Endometrial microvascular endothelial cells (primary cell): ENCODE data around the gene COL23A1. TPM values are rescaled to one million over a fixed set of nuclear protein-coding genes. Genes with fewer than 3 reads are reported as not detected.

ENCODE experiments used
- in situ Hi-C: cut with HindIII; loops from 2 replicates; pipeline ENCODE4 v1.10.0; 2017; ENCODE audit warnings: low sequenced_read_pairs, low pct_unique_long_range_greater_than_20kb; ENCODE audit errors: inconsistent ontology term
- total RNA-seq: library from RNA; depleted of rRNA; stranded (reverse); fragments of >200 nt; gene quantifications from one replicate; pipeline ENCODE4 v1.2.3, GENCODE V29; 2015; ENCODE audit errors: inconsistent ontology term

Gene COL23A1
- total RNA-seq, 1 donor from 2014 or later, result not detected

GRCh38 chr5:178434016-178434761, 156.0 kb downstream of the COL23A1 start:
- in situ Hi-C loops, result no loop called here

DNA sequence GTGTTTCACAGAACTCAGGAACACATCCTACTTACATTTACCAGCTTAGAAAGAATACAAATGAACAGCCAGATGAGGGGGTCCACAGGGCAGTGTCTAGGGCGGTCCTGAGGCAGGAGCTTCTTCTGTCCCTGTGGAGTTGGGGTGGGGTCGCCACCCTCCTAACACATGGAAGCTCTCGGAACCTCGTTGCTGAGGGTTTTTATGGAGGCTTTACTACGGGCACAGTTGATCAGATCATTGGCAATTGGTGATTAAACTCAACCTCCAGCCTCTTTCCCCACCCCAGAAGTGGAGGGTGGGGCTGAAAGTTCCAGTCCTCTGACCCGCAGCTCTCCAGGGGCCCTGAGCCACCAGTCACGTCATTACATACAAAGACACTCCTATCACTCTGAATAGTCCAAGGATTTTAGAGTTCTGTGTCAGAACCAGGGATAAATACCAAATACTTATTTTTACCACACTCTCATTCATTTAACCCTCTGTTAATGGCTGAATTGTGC, 156.9 kb downstream of the COL23A1 start:
- in situ Hi-C loops, result no loop called here

DNA sequence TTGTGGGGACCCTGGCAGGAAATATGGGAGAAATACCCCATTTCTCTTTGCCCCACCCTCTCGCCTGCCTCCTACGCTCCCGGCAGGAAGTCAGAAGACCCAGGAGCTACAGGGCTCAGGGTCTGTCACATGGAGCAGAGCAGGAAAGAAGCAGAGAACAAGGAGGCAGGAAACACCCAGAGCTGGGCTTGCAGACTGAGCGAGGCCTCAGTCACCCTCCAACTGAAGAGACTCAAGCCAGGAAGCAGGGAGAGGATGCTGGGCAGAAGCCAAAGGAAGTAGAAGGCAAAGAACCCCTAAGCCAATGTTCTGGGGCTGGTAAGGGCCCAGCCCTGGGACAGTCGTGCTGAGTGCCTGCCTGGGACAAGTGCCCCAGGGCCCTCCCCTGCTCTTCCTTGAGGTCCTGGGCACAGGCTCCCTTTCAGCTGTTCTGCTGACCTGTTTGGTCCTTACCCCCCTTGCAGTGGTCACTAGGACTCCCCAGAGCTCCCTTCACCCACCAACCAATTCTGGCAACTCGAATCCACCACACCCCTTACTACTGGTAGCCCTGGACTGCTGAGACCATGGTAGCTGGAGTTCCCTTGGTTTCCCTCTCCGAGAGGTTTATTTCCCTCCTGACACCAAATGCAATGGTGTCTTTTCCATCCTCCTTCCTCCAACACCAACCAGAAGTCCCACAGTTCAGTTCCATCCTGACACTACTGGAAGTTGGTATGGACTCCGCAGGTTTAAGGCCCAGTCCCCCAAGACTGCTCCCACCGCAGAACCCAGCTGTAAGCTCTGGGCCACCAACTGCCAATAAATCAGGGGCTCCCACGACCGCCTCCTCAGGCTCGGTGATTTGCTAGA, 157.5 kb downstream of the COL23A1 start:
- in situ Hi-C loops, result no loop called here

DNA sequence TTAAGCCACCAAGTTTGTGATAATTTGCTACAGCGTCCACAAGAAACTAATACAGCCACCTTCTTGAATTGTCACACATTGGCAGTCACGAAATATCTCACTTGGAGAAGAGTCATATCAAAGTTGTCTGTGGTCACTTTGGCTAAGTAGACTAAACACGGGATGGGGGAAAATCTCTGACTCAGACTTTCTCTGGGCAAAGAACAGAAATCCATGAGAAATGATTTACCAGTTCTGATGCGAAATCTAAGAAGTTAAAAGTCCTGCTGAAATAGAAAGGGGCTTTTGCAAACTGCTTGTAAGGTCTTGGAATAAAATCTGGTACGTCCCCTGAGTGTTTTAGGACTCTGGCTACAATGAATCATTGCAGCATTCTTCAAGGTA, 158.4 kb downstream of the COL23A1 start:
- in situ Hi-C loops, result no loop called here

- in situ Hi-C loops, result no loop called here
These were observed 159.0 kb downstream of the COL23A1 start for GRCh38 chr5:178431063-178431781.

GRCh38 chr5:178430186-178431062, 159.8 kb downstream of the COL23A1 start:
- in situ Hi-C loops, result no loop called here

DNA sequence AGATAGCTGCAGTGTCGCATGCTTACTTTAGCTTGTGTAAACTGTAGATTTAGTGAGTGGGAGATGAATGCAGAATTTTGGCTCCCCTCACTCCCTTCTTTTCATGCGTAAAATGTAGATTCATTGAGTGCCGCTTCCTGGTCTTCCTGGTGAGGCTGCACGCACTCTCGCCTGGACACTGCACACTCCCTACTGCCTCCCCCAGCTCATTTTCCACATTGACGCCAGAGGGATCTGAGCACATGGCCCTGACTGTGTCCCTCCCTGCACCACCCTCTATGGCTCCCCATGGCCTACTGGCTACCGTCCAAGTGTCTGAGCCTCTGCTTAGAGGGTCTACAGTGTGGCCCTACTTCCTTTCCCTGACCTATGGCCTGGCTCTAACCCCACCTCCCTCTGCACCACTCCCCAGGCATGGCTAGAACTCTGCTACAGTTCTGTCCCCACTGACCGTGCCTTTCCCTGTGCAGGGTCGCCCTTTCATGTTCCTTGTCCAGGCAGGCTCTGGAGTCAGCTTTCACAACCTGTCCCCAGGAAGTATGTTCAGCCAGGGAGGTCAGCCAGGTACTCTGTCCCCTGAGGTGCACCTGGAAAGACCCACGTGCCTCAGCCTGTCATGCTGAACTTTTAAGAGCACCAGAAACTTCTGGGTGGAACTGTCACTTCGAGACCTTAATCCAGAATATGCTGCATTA, 160.6 kb downstream of the COL23A1 start:
- in situ Hi-C loops, result no loop called here

DNA sequence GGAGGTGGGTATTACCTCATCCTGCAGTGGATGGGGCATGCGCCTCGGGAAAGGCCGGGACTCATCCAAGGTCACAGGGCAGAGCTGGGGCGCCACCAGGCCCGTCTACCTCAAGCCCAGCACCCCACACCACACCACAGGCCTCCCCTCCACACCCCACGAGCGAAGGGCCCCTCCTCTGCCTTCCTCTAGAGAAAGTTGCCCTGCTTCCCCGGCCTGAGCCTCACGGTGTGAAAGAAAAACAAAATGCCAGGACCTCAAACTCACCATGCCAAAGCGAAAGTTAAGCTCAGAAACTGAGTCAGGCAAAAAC, 161.1 kb downstream of the COL23A1 start:
- in situ Hi-C loops, result no loop called here

- in situ Hi-C loops, result no loop called here
These were observed 161.6 kb downstream of the COL23A1 start for GRCh38 chr5:178428341-178429155.

DNA sequence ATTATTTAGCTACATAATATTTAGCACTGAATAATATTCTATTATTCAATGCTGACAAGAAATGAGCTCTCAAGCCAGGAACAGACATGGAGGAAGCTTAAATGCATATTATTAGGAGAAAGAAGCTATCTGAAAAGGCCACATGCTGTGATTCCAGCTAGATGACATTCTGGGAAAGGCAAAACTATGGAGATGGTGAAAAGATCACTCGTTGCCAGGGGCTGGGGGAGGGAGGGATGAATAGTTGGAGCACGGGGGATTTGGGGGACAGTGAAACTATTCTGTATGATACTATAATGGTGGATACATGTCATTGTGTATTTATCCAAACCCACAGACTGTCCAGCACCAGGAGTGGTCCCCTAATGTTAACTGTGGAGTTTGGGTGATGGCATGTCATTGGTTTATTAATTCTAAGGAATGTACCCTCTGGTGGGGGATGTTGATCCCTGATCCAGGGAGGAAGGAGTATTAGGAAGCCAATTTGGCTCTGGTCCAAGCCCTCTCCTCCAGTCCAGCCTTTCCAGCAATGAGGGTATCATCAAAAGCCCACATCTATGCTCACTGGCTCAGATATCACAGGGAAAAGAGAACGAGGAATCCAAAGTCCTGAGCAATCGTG, 162.5 kb downstream of the COL23A1 start:
- in situ Hi-C loops, result no loop called here

- in situ Hi-C loops, result no loop called here
These were observed 163.7 kb downstream of the COL23A1 start for GRCh38 chr5:178426326-178427130.

GRCh38 chr5:178425621-178426068, 164.5 kb downstream of the COL23A1 start:
- in situ Hi-C loops, result no loop called here

GRCh38 chr5:178424810-178425177, 165.4 kb downstream of the COL23A1 start:
- in situ Hi-C loops, result no loop called here

DNA sequence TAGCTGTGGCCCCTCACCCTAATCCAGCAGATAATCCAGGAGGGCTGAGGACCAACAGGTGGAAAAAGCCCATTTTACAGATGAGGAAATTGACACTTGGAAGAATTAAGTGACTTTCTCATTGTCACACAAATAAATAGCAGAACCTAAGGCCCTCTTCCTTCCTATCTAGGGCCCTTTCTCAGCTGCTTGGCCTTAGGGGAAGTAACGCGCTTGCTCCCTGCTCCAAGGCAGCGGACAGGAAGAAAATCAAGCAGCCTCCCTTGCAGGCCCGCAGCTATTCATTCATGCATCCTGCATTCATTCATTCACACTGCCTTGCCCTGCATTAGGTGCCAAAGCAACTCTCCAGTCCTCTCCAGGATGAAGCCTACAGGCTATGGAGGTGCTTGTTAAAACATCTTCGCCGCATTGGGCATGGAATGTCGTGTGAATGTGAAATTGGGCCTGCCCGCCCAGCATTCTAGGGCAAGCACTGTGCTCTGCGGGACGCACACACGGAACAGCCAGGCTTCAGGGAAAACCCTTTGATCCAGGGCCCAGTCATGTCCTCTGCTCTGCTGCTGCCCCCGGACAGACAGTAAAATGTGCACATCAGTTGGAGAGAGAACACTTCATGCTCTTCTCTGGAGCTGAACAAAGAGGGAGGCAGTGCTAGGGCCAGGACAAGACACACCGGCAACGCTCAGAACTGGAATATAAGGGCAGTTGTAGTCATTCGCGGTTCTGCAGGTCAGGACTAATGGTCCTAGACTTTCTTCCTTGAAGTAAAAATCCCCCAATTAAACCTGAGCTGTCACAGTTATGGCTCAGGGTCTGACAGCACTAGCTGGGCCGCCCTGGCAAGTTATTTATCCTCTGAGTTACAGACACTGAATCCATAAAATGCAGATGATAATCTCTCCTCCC, 166.0 kb downstream of the COL23A1 start:
- in situ Hi-C loops, result no loop called here

- in situ Hi-C loops, result no loop called here
These were observed 166.8 kb downstream of the COL23A1 start for GRCh38 chr5:178423431-178423830.
